ENCODE measurements around the gene PPIL1. TPM values are rescaled to one million over a fixed set of nuclear protein-coding genes. Genes with fewer than 3 reads are reported as not detected.

The PPIL1 gene
- total RNA-seq, 2 experiments from 2014 or later: 34.5 to 35.6 TPM

- peaks cover 7% of the 10 kb centered on the region for H3K4me1 Mint-ChIP-seq (ENCODE audit: low read depth)
- no peak overlapping the region for H3K27ac Mint-ChIP-seq
- ChIA-PET POLR2A (interaction anchor here (0.6 to 3.1 kb wide), 4 partner anchors 14 to 93 kb away, joined by 3 to 13 read pairs (median 8); no protein-coding TSS in a partner anchor), CTCF (interaction anchor here (0.6 to 7.6 kb wide), 24 partner anchors 10 to 236 kb away, joined by 3 to 97 read pairs (median 5); partner anchors contain the start of gene PPIL1)
- no peaks in the 10 kb centered on the region for H3K27me3 Mint-ChIP-seq
- H3K36me3 Mint-ChIP-seq (ENCODE audit: low read depth): peaks cover 54% of the 10 kb centered on the region
- H3K4me3 Mint-ChIP-seq: no peak overlapping the region
- peak; percentile 94 for TF ChIP-seq CTCF (IDR thresholded peaks at IDR 0.05)
- DNase-seq (peak; percentile 40), ATAC-seq (no peak)
- intact Hi-C loops (cut with micrococcal nuclease): loop anchor here (5.0 kb wide), 1 partner anchor 84 kb away; no protein-coding TSS in a partner anchor
- H3K9me3 Mint-ChIP-seq: peaks cover 5% of the 10 kb centered on the region
Observed at GRCh38 chr6:36851149-36851614, 23.4 kb downstream of the PPIL1 start.

- ChIA-PET POLR2A (interaction anchor here (3.1 kb wide), 1 partner anchor 13 kb away, joined by 13 read pairs; no protein-coding TSS in a partner anchor), CTCF (interaction anchor here (0.7 to 7.6 kb wide), 13 partner anchors 9 to 235 kb away, joined by 3 to 97 read pairs (median 5); partner anchors contain the start of gene PPIL1)
- Mint-ChIP-seq H3K27ac (no peak overlapping the region), H3K4me3 (no peak overlapping the region), H3K9me3 (peaks cover 5% of the 10 kb centered on the region), H3K4me1 (ENCODE audit: low read depth) (peaks cover 7% of the 10 kb centered on the region), H3K27me3 (no peaks in the 10 kb centered on the region), H3K36me3 (ENCODE audit: low read depth) (peaks cover 46% of the 10 kb centered on the region)
- TF ChIP-seq CTCF (IDR thresholded peaks at IDR 0.05): no peak
- intact Hi-C loops (cut with micrococcal nuclease): loop anchor here (5.0 kb wide), 1 partner anchor 83 kb away; no protein-coding TSS in a partner anchor
- no peak for DNase-seq
- no peak for ATAC-seq
Observed at GRCh38 chr6:36850021-36850420, 24.6 kb downstream of the PPIL1 start.

GRCh38 chr6:36848658-36849441 lies 25.8 kb downstream of the PPIL1 start:
- TF ChIP-seq CTCF (IDR thresholded peaks at IDR 0.05): no peak
- Mint-ChIP-seq H3K36me3 (ENCODE audit: low read depth) (peaks cover 36% of the 10 kb centered on the region), H3K4me3 (no peak overlapping the region), H3K27ac (no peak overlapping the region), H3K9me3 (peaks cover 5% of the 10 kb centered on the region), H3K4me1 (ENCODE audit: low read depth) (peaks cover 7% of the 10 kb centered on the region), H3K27me3 (no peaks in the 10 kb centered on the region)
- no peak for ATAC-seq
- DNase-seq: no peak
- CTCF ChIA-PET: interaction anchor here (0.7 to 7.6 kb wide), 12 partner anchors 8 to 361 kb away, joined by 3 to 97 read pairs (median 4); partner anchors contain the start of gene PPIL1
- intact Hi-C loops (cut with micrococcal nuclease): no loop called here
- POLR2A ChIA-PET: interaction anchor here (0.7 to 3.1 kb wide), 3 partner anchors 12 to 26 kb away, joined by 3 to 13 read pairs (median 3); partner anchors contain the start of gene PPIL1

DNA sequence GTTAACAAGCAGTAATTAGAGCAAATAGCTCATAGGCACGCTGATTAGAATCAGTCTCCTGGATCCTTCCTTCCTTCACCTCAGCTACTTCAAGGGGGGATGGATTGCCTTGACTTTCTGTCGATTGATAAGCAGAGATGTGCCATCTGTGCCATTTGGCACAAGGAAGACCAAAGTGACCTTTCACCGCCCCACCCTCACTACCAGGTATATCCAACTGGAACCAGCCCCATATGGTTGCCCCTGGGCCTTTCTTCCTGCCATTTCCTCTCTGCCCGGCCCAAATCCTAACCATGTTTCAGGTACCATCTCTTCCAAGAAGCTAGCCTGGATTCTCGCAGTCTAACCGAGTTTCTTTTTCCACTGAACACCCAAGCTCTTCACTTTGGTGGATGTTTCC lies 26.6 kb downstream of the PPIL1 start:
- Mint-ChIP-seq H3K4me1 (ENCODE audit: low read depth) (peaks cover 7% of the 10 kb centered on the region), H3K36me3 (ENCODE audit: low read depth) (peaks cover 28% of the 10 kb centered on the region), H3K27me3 (no peaks in the 10 kb centered on the region), H3K4me3 (no peak overlapping the region), H3K27ac (no peak overlapping the region), H3K9me3 (peaks cover 5% of the 10 kb centered on the region)
- intact Hi-C loops (cut with micrococcal nuclease): no loop called here
- DNase-seq (no peak), ATAC-seq (no peak)
- POLR2A ChIA-PET: no interaction called here
- TF ChIP-seq CTCF (IDR thresholded peaks at IDR 0.05): no peak
- CTCF ChIA-PET: interaction anchor here (1.4 to 7.6 kb wide), 5 partner anchors 16 to 170 kb away, joined by 4 to 97 read pairs (median 52); partner anchors contain the start of gene PPIL1

Data from activated CD8-positive, alpha-beta T cell treated with anti-CD3 and anti-CD28 coated beads for 36 hours (primary cell).